ENCODE measurements around the gene NPM3.

DNA sequence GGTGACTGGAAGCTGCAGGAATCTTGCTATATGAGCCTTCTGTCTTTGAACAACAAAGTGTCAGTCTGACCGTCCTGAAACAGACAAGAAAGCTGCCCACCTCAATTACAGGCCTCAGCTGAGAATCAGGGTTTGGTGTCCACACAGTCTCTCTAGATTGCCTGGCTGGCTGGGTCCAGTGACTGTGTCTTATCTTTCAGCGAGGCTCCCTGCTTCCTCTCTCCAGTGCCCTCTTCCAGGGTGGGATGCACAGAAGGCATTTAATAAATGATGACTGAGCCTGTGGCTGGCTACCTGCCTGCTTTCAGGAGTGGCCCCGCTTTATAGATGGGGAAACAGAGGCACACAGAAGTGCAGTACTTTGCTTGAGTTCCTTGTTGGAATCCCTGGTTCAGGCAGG lies 34.8 kb downstream of the NPM3 start:
- TF ChIP-seq, protein P1, sequence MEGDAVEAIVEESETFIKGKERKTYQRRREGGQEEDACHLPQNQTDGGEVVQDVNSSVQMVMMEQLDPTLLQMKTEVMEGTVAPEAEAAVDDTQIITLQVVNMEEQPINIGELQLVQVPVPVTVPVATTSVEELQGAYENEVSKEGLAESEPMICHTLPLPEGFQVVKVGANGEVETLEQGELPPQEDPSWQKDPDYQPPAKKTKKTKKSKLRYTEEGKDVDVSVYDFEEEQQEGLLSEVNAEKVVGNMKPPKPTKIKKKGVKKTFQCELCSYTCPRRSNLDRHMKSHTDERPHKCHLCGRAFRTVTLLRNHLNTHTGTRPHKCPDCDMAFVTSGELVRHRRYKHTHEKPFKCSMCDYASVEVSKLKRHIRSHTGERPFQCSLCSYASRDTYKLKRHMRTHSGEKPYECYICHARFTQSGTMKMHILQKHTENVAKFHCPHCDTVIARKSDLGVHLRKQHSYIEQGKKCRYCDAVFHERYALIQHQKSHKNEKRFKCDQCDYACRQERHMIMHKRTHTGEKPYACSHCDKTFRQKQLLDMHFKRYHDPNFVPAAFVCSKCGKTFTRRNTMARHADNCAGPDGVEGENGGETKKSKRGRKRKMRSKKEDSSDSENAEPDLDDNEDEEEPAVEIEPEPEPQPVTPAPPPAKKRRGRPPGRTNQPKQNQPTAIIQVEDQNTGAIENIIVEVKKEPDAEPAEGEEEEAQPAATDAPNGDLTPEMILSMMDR (conservative IDR thresholded peaks at IDR 0.05; ENCODE audit: low read length): no peak
- no peak for TF ChIP-seq EZH2phosphoT487 (IDR thresholded peaks at IDR 0.05; ENCODE audit: borderline replicate concordance)
